Limb (tissue), 2 donors: ENCODE results near the gene EIF4ENIF1.
A peak's percentile ranks its signal among the peaks of the same experiment; 100 is the strongest.
"Not testable (repeated sequence)": the region's sequence is repeated elsewhere in the genome, so short reads cannot be mapped to it uniquely, and the experiment has no call there.

Experiments
- DNase-seq, 2 donors: peaks; one replicate each; pipeline ENCODE4 v3.0.0-alpha.2; 2016; ENCODE audit errors: extremely low spot score in 2 of 2

The EIF4ENIF1 gene, protein sequence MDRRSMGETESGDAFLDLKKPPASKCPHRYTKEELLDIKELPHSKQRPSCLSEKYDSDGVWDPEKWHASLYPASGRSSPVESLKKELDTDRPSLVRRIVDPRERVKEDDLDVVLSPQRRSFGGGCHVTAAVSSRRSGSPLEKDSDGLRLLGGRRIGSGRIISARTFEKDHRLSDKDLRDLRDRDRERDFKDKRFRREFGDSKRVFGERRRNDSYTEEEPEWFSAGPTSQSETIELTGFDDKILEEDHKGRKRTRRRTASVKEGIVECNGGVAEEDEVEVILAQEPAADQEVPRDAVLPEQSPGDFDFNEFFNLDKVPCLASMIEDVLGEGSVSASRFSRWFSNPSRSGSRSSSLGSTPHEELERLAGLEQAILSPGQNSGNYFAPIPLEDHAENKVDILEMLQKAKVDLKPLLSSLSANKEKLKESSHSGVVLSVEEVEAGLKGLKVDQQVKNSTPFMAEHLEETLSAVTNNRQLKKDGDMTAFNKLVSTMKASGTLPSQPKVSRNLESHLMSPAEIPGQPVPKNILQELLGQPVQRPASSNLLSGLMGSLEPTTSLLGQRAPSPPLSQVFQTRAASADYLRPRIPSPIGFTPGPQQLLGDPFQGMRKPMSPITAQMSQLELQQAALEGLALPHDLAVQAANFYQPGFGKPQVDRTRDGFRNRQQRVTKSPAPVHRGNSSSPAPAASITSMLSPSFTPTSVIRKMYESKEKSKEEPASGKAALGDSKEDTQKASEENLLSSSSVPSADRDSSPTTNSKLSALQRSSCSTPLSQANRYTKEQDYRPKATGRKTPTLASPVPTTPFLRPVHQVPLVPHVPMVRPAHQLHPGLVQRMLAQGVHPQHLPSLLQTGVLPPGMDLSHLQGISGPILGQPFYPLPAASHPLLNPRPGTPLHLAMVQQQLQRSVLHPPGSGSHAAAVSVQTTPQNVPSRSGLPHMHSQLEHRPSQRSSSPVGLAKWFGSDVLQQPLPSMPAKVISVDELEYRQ

DNA sequence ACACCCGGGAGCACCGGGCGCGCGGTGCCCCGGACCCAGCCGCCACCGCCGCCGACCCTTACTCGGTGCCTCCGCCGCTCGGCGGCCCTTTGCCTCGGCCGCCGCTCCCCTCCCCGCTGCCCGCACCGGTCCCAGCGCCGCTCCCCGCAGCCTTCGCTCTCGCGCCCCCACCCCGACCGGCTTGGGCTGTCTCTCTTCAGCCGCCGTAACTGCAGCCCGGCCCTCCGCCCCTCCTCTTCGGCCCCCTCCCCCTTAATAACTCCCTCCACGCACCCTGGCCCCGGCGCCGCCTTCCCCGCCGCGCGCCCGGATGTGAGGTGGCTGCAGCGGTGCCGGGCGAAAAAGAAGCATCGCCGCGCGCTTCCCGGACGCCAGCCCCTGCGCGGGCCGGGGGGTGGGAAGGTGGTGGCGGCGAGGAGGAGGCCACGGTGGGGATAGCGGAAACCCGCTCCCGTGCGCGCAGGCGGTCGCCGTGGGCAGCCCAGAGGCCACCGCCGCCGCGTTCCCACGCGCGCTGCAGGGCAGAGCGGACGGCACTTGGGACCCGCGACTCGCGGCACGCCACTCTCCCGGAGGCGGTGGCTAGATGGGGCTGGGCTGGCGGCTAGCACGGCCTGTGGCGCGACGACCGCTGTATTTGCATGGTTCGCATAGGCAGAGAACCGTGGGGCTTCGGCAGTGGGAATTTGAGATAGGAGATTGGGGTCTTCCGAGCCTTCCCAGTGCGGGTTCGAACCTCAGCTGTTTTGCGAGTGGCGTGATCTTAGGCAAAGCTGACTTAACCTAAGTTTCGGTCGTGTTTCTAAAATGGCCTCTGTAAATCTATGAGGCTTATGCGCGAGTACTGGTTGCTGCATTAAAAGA lies at the start of gene EIF4ENIF1:
Gene EIF4ENIF1, minus strand, starts transcription at position 211 of the 864 bp plus-strand sequence. CDS start 1,124 bp downstream, outside the sequence.
- peak; percentile 87 to 95 for DNase-seq

DNA sequence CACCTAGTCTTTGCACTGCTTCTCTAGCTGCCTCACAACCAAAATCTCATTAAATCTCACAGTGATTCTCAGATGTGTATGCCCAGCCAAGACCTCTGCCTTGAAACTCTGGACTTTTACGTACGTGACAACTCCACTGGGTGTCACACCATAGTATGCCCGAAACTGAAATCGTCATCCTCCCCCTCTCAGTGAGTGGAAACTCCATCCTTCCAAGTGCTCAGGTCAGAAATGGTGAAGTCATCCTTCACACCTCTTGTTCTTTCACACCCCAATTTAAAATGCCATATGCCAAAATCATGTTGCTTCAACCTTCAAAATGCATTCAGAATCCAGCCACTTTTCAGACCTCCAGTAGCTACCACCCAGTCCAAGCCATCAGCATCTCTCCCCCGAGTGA lies 49.2 kb upstream of the EIF4ENIF1 start:
- DNase-seq = no peak

DNA sequence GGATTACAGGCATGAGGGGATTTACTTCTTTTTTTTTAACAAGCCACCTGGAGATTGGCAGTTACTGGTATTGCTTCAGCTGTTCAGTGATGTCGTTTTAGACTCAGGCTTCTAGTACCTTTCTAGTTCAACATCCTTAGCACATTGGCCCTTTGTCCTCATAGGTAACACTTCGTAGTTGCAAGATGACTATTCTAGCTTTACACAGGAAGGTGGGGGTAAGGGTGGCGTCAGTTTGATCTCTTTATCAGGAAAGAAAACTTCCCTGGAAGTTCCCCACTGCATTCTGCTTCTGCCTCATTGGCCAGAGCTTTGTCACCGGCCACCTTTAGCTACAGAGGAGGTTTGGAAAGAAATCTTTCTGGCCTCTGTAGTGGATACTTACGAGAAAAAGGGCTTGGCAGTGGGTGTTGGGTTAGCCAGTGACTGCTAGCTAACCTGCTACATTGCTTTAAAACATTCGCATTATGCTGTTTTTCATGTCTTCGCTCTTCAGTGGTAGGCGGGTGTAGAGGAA lies 47.4 kb upstream of the EIF4ENIF1 start:
- no peak for DNase-seq

DNA sequence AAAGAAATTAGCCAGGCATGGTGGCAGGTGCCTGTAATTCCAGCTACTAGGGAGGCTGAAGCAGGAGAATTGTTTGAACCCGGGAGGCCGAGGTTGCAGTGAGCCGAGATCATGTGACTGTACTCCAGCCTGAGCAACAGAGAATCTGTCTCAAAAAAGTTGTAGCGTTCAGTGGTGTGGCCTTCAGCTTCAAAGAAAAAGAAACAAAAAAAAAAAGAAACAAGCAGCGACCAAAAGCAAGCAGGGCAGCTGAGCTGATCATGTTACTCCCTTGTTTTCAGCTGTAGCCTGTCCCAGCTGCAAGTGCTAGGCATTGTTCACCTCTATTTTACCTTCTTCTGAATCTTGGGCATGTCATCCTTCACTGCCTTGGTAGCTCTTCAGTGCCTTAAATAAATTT lies 43.7 kb upstream of the EIF4ENIF1 start:
- DNase-seq = no peak

DNA sequence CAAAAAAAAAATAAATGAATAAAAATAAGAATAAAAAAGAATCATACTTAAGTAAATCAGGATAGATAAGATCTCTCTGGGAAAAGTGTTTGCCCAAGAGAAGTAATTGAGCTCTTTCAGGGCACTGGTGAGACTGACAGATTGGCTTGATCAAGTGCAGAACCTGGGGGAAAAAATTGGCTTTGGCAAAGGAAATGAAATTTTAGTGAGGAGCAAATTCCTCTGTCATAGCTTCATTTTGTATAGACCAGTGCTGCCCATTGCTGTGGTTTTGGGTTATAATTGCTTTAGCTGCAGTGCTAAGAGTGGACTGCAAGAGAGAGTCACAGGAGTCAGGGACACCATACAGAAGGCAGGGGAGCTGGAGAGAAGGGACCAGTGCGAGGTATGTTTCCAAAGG lies 42.4 kb upstream of the EIF4ENIF1 start:
- DNase-seq = no peak

DNA sequence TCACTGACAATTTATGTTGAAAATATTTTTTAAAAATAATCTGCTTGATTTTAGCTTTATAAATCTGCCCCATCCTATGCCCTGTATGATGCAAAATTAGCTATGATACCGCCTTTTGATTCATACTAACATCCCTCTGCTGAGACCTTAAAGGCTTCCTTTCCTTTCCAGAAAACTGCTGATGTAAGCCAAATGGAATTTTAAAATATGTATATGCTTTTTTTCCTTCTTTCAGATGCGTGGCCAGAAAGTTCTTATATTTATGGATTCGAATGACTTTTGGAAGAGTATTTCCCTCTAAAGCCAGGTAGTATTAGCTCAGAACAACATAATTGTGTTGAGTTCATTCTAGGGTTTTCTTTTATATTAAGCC lies 41.2 kb upstream of the EIF4ENIF1 start:
- DNase-seq = peak in 1 of 2 donors; percentile 74

DNA sequence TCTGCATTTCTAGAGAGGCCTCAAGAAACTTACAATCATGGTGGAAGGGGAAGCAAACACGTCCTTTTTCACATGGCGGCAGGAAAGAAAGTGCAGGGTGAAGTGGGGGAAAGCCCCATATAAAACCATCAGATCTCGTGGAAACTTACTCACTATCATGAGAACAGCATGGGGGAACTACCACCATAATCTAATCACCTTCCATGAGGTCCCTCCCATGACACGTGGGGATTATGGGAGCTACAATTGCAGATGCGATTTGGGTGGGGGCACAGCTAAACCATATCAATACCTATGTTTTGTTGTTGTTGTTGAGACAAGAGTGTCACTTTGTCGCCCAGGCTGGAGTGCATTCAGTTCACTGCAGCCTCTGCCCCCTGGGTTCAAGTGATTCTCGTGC lies 36.6 kb upstream of the EIF4ENIF1 start:
- no peak for DNase-seq

DNA sequence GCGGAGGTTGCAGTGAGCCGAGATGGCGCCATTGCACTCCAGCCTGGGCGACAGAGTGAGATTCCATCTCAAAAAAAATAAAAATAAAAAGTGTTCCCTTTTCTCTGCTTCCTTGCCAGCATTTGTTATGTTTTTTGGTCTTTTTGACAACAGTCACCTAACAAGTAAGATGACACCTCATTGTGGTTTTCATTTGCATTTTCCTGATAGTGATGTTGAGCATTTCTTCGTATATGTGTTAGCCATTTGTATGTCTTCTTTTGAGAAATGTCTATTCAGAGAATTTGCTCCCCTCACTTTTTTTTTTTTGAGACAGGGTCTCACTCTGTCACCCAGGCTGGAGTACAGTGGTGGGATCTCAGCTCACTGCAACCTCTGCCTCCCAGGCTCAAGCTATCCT lies 34.5 kb upstream of the EIF4ENIF1 start:
- not testable (repeated sequence) for DNase-seq

DNA sequence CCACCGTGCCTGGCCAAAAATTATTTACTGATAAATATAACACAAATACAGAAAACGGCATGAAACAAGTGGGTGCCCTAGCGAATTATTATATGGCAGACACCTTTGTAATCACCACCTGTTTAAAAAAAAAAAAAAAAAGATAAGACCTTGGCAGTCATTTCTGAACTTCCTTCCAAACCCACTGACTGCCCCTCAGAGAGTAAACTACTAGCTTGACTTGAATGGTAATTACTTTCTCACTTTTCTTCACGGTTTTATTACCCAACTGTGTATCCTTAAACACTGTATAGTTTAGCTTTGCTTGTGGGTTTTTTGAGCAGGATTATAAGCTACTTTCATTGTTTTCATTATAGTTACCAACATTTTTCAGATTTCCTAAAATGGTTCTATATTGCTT lies 30.4 kb upstream of the EIF4ENIF1 start:
- DNase-seq = no peak

DNA sequence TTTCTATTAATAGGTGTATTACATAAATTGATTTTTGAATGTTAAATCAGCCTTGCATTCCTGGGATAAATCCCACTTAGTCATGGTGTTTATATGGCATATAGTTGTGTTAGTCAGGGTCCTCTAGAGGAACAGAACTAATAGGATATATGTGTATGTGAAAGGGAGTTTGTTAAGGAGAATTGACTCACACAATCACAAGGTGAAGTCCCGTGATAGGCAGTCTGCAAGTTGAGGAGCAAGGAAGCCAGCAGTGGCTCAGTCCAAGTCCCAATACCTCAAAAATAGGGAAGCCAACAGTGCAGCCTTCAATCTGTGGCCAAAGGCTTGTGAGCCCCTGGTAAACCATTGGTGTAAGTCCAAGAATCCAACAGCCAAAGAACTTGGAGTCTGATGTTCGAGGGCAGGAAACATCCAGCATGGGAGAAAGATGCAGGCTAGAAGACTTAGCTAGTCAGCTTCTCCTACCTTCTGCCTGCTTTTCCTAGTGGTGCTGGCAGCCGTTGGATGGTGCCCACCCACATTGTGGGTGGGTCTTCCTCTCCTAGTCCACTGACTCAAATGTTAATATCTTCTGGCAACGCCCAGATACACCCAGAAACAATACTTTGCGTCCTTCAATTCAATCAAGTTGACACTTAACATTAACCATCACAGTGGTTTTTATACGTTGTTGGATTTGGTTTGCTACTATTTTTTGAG lies 19.6 kb upstream of the EIF4ENIF1 start:
- DNase-seq = no peak

DNA sequence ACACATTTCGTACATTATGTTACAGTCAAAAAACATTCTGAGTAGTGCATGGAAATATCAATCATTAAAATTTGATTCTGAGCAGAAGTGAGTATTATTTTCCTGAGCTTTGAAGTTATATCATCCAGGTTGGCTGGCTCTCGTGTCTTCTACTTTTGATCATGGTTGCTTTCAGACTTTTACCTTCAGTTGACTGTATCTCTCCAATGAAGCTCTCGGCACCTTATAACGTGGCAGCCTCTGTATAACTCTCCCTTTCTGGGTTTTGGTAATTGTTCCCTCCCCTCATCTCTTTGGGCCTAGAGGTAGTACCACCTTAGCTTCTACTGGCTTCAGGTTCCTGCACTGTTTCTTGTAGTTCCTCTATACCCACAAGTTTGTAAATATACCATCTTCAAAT lies 18.9 kb upstream of the EIF4ENIF1 start:
- no peak for DNase-seq

DNA sequence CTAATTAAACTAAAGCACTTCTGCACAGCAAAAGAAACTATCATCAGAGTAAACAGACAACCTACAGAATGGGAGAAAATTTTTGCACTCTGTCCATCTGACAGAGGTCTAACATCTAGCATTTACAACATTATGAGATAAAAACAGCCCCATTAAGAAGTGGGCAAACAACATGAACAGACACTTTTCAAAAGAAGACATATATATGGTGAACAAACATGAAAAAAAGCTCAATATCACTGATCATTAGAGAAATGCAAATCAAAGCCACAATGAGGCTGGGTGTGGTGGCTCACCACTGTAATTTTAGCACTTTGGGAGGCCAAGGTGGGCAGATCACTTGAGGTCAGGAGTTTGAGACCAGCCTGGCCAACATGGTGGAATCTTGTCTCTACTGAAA lies 17.9 kb upstream of the EIF4ENIF1 start:
- DNase-seq = not testable (repeated sequence)

DNA sequence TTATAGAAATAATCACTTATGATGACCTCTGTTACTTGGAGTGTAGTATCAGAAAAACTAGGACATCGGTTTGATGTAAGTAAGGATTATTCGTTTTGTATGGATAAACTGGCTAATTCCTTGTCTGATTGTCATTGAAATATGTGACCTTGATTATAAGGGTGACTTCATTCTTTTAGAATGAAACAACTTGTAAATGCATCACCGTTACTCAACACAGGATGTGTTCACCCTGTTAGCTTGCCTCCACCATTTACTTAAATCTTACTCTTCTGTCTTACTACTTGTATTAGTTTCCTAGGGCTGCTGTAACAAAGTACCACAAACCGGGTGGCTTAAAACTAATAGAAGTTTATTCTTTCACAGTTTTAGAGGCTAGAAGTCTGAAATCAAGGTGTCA lies 14.6 kb upstream of the EIF4ENIF1 start:
- no peak for DNase-seq

DNA sequence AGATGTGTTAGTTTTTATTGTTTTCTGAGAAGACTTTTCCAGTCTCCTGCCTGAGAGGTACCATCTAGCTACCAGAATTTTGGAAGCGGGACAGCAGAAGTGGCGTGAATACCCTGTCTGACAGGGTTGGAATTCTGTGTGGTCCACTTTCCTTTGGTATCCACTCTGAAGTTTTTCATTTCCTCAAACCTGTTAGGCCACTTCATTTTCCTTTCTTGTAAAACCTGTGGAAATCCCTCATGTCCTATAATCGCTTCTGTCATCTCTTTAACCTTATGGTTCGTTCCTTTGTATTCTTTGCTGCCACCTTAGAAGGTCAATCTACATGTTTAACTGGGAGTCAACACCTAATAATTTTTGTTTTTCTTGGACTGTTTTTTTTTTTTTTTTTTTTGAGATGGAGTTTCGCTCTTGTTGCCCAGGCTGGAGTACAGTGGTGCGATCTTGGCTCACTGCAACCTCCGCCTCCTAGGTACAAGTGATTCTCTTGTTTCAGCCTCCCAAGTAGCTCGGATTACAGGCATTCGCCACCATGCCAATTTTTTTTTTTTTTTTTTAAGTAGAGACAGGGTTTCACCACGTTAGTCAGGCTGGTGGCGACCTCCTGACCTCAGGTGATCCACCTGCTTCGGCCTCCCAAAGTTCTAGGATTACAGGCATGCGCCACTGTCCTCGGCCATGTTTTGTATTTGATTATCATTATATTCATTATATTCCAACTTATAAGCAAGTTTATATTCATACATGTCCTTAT lies 13.7 kb upstream of the EIF4ENIF1 start:
- no peak for DNase-seq

DNA sequence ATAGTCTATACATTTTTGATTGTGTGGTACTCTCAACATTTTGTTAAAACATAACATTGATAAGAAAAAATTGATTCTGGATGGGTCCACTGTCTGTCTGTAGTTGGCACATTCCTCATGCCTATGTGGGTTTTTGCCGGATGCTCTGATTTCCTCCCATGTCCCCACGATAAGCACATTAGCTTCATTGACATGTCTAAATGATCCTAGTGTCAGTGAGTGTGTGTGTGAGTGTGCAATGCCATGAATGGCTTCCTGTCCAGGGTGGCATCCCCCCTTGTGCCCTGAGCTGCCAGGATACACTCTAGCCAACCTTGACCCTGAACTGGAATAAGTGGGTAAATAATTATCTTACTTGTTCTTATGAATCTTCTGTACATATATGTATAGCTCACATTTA lies 12.1 kb upstream of the EIF4ENIF1 start:
- DNase-seq = no peak

DNA sequence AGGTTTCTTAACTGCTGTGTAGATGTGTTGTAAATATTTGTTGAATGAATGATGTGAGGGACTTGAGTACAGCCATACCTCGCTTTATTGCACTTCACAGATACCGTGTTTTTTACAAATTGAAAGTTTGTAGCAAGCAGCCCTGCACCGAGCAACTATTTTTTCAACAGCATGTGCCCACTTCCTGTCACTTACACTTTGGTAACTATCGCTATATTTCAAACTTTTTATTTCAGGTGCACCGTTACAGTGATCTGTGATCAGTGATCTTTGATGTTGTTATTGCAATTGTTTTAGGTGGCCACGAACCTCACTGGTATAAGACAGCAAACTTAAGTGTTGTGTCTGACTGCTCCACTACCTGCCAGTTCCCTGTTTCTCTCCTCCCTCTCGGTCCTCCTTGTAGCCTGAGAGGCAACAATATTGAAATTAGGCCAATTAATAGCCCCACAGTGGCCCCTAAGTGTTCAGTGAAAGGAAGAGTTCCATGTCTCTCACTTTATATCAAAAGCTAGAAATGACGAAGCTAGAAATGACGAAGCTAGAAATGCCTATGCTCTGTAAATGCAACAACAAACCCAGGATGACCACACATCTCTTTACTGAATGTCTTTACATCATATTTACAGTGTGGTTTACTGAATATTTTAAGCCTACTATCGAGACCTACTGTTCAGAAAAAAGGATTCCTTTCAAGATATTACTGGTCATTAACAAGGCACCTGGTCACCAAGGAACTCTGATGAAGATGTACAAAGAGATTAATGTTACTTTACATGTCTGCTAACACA lies 7.7 kb upstream of the EIF4ENIF1 start:
- DNase-seq = no peak

DNA sequence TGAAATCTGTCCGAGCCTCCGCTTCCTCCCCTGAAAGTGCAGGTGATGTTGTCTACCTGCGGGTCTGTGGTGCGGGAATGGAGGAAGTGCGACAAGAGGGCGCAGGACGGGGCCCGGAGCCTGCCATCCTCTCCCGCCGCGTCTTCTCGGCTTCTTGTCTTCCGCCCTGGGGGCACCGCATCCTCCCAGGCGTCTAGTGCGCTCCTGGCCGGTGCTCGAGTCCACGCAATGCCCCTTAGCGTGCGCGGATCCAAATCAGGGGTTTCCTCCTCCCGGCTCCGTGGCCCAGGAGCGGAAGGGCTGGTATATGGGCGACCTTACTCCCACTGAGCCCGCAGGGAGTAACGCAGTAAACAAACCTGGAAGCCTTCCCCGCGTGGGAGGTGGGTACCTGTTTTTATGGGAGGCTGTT lies 7.1 kb upstream of the EIF4ENIF1 start:
- DNase-seq = no peak

DNA sequence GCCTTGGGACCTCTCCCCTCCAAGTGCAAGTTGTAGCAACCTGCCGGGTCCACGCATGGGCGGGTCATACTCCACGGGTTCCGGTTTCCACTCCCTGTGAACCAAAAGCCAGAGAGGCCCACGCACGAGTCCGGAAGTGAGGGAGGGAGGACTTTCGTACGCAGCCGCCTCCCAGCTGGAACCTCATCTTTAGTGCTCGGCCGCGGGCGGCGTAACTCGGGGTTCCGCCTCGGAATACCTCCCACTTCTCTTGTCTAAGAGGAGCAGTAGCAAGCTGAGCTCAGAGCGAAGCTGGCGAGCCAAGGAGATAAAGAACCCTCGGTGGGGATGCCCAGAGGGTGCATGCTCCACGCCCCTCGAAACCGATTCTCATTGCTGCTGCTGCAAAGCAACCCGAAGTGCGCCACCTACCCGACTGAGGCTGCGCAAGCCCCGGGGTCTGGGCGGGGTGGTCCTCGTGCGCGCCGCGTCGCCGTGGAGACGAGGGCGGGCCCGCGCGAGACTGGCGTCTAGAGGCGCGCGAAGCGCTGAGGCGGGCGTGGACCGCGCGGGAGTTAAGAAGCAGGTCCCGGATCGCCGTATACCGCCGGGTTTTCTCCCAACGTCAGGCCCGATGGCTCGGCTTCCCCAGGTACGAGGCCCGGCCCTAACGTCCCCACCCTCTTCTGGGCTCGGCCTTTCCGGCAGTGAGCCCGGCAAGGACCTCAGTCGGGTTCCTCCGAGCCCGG lies 6.5 kb upstream of the EIF4ENIF1 start, which contains the start of gene SFI1:
Gene SFI1, plus strand, starts transcription at position 530 of the 728 bp plus-strand sequence. CDS start 11,749 bp downstream, outside the sequence.
- DNase-seq = peak; percentile 91 to 96
